Stimulated activated CD4-positive, alpha-beta T cell treated with anti-CD3 and anti-CD28 coated beads, TNF-alpha, amount 100 ng/mL, for 48 hours (primary cell): ENCODE results near the gene TSPAN2.

ENCODE experiments used
- DNase-seq, 3 donors: peaks; one replicate each; pipeline ENCODE4 v3.0.0-alpha.2; 2020; ENCODE audit warnings: low read depth in 3 of 3

The TSPAN2 gene

GRCh38 chr1:115089420-115090185 is at the start of gene TSPAN2:
TSS of gene TSPAN2 (minus strand) at chr1:115089503. CDS start at chr1:115089432, 71 bp downstream.
- peak; percentile 8 to 33 (median 12) for DNase-seq

GRCh38 chr1:115138973-115139372 is 49.7 kb upstream of the TSPAN2 start:
- DNase-seq = peak; percentile 23 to 43 (median 41)

DNA sequence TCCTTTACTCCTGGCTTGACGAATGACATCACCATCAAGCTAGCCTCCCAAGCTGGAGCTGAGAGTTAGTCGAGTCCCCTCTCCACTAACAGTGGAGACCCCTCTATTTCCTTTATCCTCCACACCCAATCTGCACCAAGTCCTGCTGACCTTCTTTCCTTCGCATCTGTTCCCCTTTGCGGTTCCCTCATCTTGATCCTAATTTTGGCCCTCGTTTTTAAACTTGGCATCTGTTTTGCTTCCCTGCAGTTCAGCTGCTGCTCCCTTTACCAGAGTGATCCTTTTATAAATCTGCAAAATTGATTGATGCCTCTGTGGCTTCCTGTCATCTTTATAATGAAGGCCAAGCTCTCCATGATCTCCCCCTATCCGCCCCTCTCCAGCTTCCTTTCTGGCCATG is 49.0 kb upstream of the TSPAN2 start:
- DNase-seq = no peak

DNA sequence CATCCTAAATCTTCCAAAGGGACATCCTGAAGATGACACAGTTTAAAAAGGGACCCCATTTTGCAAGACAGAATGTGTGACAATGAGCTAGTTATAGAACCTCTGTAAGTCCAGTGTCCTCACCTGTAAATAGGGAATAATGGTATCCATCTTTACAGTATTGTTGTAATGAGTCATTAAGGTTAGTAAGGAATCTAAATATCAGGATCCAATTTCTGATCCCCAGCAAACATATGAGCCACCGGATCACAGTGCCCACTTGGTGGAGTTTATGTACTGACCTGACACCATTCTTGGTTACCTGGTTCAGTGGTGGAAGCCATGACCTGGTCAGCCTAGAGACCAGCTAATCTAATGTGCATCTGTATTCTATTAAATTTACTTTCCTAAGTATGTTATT is 47.9 kb upstream of the TSPAN2 start:
- no peak for DNase-seq

- DNase-seq = no peak
Observed at GRCh38 chr1:115136706-115137105, 47.4 kb upstream of the TSPAN2 start.

DNA sequence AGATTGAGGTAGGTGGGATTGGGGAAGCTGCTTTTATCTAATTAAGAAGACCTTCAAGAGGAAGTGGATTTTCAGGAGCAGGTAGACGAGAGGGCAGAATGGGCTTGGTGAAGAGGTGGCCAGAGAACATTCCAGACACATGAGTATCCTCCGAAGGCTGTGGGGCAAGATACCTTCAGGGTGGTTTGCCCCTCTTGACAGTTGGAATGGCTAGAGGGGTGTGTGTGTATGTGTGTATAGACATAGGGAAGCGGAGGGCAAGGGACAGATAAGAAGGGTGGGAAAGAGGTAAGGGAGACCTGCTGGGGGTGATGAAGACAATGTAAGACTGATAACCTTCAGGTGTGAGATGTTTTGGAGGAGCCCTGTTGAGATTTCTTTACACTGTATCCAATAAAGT is 46.8 kb upstream of the TSPAN2 start:
- DNase-seq = no peak

DNA sequence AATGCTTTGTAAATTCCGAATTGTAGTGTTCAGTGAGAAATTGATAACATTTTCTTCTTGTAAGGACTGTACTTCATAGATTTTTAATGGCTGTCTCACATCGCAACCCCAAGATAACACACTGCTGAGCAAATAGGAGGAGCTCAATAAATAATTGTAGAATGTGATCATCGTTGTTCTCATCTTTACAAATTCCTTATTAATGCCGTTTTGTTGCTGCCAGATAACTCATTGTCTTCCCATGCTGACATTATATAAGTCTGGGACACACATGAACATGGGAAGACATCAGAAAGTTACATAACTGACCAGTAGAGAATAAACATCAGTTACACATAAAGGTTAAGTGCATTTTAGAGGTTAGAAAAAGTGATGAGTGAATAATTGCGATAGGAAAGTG is 46.4 kb upstream of the TSPAN2 start:
- no peak for DNase-seq

- DNase-seq = no peak
Observed at GRCh38 chr1:115134850-115135480, 45.7 kb upstream of the TSPAN2 start.

- no peak for DNase-seq
Observed at GRCh38 chr1:115134231-115134630, 44.9 kb upstream of the TSPAN2 start.

GRCh38 chr1:115133440-115133839 is 44.1 kb upstream of the TSPAN2 start:
- no peak for DNase-seq

- no peak for DNase-seq
Observed at GRCh38 chr1:115130786-115131185, 41.5 kb upstream of the TSPAN2 start.

DNA sequence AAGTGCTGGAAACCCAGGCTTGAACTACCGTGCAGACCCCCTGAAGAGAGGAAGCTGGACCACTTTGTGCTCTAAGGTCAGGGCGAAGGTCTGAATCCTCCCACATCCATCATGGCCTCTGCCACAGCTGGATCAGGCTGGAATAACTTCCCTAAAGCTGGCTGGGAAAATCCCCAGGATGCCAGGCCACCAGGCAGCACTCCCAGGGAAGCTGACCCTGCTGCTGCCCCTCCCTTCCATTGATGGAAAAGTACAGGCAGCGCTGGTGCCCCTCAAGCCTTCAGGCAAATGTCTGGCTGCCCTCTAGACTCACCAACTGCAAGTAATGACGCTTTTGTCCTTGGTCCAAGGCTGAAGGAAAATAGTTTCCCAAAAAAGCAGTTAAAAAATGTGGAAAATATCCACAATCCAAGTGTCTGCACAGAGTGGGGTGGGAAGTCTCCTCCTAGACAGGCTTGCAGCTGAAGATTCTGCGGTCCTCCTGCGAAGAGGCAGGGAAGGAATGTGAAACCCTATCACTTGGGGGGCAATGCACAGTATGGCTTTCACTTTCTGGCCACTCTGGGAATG is 39.9 kb upstream of the TSPAN2 start:
- no peak for DNase-seq

GRCh38 chr1:115127539-115127938 is 38.2 kb upstream of the TSPAN2 start:
- no peak for DNase-seq

DNA sequence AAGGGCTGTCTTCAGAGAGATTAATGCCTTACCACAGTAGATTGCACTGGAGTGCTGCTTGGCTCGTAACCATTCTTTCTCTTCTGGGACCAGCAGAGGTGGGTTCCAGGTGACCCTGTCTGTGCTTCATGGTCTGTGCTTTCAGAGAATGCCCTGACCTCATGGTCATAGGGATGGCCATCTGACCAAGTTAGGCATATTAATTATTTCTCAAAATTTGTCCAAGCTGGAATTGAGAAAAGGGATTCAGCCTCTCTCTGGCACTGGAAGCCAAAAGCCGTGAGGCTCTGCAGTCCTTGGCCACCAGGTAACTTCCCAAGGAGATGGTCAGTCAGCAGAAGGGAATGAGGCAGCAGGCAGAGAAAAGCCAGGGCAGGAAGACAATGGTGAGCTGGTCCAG is 37.2 kb upstream of the TSPAN2 start:
- DNase-seq = no peak

DNA sequence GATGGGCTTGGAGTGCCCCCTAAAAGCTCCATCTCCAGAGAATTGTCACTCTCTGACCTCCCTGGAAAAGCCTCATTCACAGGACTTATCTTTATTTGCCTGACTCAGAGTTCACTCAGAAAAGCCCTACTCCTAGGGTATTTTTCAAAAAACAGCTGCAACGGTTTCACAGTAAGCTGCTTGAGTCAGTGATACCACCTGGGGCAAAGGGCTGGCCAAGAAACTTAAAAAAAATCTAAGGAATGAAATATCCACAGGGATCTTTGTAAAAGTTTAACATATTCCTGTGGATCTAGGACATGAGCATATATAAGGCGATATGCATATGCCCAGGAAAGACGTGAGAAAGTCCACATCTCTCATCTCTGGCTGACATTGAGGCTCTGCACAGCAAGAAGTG is 33.8 kb upstream of the TSPAN2 start:
- DNase-seq = no peak

DNA sequence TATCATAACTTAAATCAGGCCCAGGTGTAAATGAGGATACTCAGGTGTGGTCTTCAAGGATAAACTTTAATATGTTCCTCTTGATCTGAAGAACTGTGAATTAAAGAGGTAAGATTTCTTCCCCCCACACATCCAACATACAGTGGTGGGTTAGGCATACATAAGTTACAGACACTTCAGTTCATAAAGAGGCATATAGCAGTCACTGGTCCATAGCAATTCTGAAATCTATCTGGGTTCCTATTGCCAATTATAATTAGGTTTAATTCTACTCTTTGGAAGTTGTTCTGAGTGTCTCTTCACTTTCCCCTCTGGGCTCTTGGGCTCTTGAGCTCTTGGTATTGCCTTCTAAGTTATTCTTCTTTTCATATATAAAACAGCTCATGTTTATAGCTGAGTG is 32.5 kb upstream of the TSPAN2 start:
- DNase-seq = no peak

GRCh38 chr1:115120296-115120695 is 31.0 kb upstream of the TSPAN2 start:
- no peak for DNase-seq

DNA sequence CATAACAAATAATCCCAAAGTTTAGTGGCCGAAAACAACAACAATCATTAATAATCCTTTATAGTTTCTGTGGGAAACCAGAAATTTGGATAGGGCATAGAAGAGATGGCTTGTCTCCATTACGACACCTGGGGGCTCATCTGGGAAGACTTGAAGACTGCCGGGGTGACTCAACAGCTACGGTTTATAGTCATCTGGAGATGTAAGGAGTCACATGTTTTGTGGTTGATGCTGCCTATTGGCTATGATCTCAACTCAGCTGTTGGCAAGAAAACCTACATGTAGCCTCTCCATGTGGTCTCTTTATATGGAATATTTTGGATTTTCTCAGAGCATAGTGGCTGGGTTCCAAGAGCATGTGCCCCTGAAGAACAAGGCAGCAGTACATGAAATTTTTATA is 29.3 kb upstream of the TSPAN2 start:
- DNase-seq = no peak

GRCh38 chr1:115118086-115118485 is 28.8 kb upstream of the TSPAN2 start:
- DNase-seq = no peak

- no peak for DNase-seq
Observed at GRCh38 chr1:115117298-115117697, 28.0 kb upstream of the TSPAN2 start.

DNA sequence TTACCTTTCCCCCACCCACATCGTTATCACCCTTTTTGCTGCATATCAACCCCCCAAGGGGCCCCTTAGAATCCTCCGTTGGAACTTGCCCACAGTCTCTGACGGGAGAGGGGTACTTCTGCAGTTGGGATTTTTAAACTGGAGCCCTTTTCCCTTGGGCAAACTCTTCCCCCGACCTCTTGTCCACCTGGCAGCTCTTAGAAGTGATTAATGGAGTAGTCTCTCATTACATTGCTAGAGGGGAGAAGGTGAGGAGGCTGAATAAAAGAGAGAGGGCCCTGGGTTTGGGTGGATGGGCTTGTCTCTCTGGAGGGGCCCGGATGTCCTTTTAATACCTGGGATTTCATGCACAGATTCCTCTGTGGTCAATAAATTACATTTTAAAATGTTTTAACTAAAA is 27.2 kb upstream of the TSPAN2 start:
- no peak for DNase-seq

DNA sequence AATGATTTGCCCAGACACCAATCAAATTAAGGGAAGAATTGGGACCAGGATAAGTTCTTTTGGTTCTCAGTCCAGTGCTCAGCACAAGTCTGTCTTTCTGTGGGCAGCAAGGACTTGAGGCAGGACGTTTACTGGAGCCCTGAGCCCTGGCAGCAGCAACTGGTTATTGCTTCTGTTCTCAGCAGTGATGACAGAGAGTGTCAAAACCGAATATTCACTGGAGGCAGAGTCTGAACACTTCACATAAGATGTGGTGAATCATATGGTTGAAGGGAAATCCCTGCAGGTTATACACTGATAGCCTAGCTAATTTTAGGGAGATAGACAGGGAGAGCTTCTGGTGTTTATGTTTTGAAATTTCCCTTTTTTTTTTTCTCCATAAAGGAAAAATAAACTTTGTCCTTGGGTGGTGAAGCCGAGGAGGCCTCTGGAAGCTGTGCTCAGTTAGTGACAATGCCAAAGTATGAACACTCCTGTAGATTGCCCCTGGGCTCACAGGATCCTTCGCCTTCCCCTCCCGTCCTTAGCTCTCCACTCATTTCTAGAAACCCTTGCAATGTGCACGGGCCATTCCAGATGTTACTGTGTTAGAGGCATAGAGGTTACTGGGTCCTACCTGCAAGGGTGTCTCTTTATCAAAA is 26.3 kb upstream of the TSPAN2 start:
- DNase-seq = no peak

GRCh38 chr1:115114308-115114707 is 25.0 kb upstream of the TSPAN2 start:
- DNase-seq = no peak
